IPS-NIHi7 (cell line): ENCODE data around the gene NPIPB2.
"Not testable (repeated sequence)": the region's sequence is repeated elsewhere in the genome, so short reads cannot be mapped to it uniquely, and the experiment has no call there.

ENCODE experiments used
- DNase-seq: peaks from one replicate; pipeline ENCODE4 v3.0.0; 2012; ENCODE audit warnings: mixed read lengths; ENCODE audit errors: extremely low spot score

The NPIPB2 gene

DNA sequence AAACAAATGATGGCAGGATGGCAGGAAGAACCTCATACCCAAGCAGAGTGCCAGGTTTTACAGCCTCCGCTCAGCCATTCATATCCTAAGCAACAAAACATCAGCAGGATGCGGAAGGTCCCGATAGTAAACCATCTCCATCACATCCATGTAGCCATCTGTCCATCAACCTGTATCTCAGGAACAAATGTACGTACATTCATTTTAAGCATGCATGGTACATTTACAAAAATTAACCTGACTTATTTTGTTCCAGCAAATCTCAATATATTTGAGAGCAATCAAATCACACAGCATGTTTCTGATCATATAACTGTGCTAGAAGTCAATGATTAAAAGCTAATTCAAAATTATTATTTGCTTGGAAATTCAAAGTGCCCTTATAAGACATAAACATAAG lies at the start of gene NPIPB2:
TSS of gene NPIPB2 (minus strand) at position 101 of the 400 bp plus-strand sequence. CDS start at position 101, 0 bp downstream.
- DNase-seq, result not testable (repeated sequence)

DNA sequence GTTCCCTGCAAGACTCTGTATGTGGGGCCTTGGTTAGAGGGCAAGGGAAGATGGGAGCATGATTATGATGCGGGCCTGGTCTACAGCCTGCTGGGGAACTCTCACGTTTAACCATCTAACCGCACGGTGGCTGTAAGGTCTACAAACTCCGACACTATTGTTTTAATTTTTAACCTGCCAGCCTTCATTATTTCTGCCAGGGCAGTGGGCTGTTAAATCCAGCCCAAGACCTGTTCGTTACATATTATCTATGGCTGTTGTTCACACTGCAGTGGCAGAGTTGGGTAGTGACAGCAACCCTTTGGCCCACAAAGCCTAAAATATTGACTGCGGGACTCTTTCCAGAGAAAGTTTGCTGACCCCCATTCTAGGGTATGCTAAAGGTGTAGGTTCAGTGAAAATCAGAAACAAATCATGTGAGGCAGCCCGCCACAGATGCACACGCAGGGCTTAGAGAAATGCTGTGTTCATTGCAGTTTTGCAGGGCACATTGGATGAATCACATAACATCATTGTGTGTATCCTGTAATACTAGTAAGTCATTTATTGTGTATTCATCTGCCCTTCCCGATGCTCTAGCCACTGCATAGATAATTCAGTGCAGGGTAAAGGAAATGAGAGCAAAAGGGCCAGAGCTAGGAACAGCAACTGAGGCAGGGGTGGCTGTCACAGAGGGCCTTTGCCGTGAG lies 49.0 kb upstream of the NPIPB2 start:
- DNase-seq, result no peak

DNA sequence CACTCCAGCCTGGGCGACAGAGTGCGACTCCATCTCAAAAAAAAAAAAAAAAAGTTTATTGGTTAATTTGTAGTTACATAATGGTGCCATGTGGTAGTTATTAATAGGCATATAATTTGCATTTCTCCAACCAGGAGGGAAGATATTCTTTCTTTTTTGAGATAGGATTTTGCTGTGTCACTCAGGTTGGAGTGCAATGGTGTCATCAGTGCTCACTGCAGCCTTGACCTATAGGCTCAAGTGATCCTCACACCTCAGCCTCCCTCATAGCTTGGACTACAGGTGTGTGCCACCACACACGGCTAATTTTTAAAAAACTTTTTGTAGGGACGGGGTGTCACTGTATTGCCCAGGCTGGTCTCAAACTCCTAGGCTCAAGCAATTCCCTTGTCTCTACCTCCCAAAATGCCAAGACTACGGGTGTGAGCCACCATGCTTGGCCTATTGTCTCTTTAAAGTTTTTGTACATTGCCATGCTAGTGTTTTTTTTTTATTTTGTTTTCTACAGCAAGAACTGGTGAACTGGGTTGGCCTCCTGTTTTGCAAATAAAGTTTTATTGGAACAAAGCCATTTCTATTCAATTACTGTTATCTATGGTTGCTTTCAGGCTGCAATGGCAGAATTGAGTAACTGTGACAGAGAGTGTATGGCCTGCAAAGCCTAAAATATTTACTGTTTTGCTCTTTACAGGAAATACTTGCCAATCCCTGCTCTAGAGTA lies 46.6 kb upstream of the NPIPB2 start:
- DNase-seq, result no peak

DNA sequence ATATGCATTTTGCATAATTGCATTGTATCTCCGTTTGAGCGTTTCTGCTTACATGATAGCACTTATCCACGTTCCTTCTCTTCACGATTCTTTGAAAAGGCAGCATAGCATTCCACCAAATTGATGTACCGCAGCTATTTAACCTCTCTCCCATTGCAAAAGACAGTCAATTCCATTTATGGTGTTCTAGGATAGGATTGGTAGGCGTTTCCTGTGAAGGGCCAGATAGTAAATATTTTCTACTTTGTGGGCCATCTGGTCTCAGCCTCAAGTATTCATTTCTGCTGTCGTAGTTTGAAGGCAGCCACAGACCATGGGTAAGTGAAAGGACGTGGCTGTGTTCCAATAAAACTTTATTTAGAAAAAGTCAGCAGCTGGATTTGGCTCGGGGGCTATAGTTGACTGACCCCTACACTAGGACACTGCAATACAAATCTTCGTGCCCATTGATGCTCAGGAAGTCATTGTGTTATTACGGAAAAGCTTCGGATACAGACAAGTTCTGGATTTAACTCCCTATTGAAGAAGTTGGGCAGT lies 44.7 kb upstream of the NPIPB2 start:
- no peak for DNase-seq

DNA sequence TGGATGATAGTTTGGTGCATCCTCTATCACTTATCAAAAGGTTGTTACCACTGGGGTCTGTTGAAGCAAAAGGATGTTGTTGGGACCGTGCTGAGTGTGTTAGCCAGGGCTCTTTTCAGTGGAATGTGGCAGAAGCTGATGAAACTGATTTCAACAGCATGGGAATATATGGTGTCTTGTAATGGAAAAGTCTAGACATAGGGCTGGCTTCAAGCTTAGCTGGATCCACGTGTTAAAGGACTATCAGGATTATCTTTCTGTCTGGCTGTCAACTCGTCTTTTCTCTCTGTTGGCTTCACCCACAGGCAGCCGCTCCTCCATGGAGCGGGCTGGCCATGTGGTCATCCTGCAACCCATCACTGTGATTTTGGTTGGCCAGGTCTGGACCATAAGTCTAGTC lies 43.4 kb upstream of the NPIPB2 start:
- DNase-seq, result no peak

DNA sequence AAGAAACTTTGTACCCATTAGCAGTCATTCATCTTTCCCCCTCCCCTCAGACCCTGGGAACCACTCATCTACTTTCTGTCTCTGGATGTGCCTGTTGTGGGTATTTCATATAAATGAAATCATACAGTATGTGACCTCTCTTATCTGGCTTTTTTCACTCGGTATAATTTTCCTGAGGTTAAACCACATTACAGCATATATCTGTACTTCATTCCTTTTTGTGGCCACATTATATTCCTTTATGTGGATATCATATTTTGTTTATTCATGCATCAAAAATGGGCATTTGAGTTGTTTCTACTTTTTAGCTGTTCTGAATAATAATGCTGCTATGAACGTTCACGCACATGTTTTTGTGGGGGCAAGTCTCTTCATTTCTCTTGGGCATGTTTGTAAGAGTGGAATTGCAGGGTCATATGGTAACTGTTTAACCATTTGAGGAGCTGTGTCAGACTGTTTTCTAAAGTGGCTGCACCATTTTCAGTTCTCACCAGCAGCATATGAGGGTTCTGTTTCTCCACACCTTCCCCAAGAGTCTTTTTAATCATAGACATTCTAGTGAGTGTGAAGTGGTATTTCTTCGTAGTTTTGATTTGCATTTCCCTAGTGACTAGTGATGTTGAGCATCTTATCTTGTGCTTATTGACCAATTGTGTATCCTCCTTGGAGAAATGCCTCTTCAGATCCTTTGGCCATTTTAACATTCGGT lies 38.4 kb upstream of the NPIPB2 start:
- DNase-seq, result no peak

DNA sequence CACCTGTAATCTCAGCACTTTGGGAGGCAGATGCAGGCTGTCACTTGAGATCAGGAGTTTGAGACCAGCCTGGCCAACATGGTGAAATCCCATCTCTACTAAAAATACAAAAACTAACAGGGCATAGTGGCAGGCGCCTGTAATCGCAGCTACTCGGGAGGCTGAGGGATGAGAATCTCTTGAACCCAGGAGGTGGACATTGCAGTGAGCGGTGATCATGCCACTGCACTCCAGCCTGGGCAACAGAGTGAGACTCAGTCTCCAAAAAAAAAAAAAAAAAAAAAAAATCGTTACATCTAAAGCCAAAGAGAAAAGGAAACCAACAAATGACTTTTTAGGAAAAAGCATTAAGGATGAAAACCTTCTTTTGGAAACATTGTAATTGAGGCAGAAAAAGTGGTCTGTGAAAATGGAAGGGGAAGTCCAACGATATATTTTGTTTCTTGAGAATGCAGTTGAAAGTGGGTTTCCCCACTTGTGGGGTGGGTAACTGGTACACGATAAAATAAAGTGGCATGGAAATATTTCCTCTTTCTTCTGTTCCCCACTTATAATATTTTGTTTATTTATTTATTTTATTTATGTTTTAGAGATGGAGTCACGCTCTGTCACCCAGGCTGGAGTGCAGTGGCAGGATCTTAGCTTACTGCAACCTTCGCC lies 37.3 kb upstream of the NPIPB2 start:
- DNase-seq, result no peak

DNA sequence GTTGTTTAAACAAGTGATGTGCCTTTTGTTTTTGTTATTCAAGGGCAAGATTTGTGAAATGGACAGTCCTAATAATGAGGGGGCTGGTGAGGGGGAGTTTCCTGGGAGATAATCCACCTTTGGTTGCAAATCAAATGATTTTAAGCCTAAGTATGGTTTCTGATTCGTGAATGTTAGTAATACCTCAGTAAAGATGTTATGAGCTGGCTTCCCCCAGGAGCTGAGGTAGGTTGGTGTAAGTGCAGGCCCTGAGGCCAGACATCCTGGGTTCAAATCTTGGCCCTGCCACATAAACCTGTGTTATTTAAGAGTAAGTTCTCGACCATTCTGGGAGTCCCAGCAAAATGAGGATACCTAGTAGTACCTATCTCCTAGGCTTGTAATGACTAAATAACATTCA lies 36.2 kb upstream of the NPIPB2 start:
- no peak for DNase-seq

DNA sequence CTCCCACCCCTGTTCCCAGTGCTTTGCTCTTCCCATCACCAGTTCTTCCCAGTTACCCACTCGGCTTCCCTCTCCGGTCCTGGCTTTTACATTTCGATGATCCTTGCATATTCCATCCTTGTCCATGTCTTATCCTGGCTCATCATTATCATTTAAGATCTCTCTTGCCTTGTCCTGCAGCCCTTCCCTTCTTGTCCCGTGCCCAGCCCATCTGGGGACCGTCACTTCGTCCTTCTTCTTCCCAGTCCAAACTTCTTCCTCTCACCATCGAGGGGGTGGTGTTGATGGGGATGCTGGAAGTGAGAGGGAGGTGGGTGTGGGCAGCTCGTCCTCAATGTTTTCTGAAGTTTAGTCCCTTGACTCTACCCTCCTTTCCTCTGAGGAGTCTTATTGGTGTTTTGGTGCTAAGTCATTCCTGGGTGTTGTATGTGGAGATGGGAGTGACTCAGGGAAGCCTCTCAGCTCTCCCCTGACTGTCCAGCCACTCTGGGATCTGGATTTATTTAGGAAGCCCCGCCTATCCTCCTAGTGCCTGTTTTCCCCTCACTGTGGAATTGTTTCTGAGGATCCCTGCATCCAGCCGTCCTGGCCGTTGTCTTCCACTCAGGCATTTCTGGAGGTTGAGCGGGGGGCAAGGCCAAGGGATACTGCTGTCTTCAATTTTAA lies 35.7 kb upstream of the NPIPB2 start:
- DNase-seq, result no peak

DNA sequence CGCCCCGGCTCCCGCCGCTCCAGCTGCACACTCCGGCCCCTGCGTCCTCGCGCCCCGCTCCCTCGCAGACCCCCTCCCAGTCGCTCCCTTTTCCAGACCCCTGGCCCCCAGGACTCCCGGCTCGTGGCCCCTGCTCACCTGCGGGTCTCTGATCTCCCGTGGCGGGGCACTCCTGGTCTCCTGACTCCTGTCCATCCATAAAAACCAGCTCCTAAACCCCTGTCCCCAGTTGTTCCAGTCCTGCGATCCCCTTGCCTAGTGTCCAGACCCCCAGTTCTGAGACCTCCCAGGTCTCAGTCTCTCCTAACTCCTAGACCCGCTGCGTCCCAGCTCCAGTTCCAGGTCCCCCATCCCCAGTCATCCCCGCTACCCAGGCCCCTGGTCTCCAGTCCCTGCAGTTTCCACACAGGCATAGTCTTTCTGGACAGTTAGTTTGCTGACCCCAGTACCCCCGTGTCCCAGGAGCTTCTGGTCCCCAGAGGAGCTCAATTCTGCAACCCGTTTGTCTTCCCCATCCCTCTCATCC lies 35.1 kb upstream of the NPIPB2 start:
- DNase-seq, result no peak

DNA sequence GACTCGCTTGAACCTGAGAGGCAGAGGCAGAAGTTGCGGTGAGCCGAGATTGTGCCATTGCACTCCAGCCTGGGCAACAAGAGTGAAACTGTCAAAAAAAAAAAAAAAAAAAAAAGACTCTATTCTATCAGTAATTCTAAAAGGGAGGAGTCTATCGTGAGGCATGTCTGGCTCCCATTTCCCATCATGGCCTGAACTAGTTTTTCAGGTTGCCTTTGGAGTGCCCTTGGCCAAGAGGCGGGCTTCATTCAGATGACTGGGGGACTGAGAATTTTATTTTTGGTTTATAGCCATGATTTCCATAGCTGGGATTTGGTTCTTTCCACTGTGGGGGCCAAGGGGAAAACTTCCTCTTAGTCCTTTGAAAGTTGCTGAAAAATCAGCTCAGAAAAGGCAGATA lies 31.2 kb upstream of the NPIPB2 start:
- DNase-seq, result no peak

DNA sequence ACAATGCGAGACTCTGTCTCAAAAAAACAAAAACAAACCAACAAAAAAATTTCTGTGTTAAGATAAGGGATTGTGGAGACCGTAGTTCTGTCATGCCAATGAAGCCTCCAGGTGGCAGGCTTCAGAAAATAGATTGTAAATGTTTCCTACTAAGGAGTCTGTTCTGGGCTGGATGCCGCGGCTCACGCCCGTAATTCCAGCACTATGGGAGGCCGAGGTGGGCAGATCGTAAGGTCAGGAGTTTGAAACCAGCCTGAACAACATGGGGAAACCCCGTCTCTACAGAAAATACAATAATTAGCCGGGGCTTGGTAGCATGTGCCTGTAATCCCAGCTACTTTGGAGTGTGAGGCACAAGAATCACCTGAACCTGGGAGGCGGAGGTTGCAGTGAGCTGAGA lies 30.3 kb upstream of the NPIPB2 start:
- no peak for DNase-seq

DNA sequence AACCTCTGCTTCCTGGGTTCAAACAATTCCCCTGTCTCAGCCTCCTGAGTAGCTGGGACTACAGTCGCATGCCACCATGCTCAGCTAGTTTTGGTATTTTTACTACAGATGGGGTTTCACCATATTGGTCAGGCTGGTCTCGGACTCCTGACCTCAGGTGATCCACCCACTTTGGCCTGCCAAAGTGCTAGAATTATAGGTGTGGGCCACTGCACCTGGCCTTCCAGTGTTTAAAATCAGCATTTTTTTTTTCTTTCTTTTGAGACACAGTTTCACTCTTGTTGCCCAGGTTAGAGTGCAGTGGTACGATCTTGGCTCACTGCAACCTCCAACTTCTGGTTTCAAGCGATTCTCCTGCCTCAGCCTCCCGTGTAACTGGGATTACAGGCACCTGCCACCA lies 28.4 kb upstream of the NPIPB2 start:
- DNase-seq, result not testable (repeated sequence)

DNA sequence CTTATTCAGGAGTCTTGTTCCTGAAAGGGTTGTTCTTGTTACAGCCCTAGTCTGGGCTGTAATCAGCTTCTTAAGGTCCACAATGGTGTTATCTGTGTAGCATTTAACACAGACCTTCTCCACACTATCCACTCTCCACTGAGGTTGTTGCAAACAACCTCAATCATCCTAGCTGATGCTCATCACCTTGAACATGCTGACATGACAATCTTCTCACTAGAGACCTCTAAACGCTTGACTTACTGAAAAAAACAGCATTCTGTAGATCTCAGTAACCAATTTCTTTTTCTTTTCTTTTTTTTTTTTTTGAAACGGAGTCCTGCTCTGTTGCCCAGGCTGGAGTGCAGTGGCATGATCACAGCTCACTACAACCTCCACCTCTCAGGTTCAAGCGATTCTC lies 26.7 kb upstream of the NPIPB2 start:
- DNase-seq, result no peak

DNA sequence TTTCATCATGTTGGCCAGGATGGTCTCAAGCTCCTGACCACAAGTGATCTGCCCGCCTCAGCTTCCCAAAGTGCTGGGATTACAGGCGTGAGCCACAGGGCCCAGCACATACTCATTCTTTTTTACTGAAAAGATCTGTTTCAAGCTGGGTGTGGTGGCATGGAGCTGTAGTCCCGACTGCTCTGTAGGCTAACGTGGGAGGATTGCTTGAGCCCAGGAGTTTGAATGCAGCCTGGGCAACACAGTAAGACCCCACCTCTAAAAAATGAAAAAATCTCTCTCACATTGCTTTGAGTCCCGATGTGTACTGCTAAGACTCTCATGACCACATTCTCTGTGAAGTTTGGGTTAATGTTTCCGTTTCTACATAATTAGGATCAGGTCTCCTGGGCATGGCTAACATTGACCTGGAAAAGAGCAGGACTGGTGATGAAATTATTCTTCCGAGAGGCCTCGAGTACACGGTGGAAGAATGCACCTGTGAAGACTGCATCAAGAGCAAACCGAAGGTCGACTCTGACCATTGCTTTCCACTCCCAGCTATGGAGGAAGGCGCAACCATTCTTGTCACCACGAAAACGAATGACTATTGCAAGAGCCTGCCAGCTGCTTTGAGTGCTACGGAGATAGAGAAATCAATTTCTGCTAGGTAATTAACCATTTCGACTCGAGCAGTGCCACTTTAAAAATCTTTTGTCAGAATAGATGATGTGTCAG lies 25.5 kb upstream of the NPIPB2 start:
- no peak for DNase-seq

DNA sequence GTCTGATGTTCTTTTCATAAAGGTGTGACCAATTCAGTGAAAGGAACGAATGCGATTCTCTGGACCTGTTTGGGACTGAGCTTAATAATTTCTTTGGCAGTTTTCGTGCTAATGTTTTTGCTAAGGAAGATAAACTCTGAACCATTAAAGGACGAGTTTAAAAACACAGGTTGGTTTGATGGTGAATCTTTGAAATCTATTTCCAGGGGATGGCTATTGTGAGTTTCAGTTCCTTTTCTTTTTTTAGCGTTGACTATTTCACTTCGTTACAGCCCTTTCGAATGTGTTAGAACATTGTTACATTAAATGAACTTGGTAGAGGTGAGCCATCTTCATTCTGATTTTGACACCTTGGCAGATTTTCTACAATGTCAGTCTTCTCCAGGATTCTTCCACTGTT lies 24.3 kb upstream of the NPIPB2 start:
- DNase-seq, result no peak

DNA sequence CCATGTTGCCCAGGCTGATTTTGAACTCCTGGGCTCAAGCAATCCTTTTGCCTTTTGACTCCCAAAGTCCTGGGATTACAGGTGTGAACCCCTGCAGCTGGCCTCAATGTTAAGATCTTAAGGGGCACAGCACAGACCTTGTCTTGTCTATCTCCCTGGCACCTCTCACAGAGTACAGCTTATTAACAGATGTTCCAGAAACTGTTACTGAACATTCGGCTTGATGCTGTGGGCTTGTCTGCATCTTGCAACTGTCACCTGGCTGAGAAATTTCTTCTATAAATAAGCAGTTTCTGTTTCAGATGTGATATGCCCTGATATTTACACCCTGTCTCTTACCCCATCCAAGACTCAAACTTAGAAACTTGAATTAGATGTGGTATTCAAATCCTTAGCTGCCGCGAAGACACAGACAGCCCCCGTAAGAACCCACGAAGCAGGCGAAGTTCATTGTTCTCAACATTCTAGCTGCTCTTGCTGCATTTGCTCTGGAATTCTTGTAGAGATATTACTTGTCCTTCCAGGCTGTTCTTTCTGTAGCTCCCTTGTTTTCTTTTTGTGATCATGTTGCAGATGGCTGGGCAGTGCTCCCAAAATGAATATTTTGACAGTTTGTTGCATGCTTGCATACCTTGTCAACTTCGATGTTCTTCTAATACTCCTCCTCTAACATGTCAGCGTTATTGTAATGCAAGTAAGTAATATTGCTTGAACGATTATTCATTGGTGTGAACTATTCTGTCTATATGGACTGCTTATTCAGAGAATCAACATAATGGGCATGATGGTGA lies 23.1 kb upstream of the NPIPB2 start, which contains the start of gene TNFRSF17:
TSS of gene TNFRSF17 (plus strand) at position 450 of the 791 bp plus-strand sequence. CDS start at position 565, 115 bp downstream.
- no peak for DNase-seq

DNA sequence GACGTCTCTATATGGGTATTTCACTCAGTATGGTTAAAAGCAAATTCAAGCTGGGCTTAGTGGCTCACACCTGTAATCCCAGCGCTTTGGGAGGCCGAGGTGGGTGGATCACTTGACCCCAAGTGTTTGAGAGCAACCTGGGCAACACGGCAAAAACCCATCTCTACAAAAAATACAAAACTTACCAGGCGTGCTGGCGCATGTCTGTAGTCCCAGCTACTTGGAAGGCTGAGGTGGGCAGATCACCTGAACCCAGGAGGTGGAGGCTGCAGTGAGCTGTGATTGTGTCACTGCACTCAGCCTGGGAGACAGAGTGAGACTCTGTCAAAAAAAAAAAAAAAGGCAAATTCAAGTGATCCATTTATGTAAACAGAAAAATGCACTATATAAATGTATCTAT lies 21.9 kb upstream of the NPIPB2 start:
- DNase-seq, result no peak

DNA sequence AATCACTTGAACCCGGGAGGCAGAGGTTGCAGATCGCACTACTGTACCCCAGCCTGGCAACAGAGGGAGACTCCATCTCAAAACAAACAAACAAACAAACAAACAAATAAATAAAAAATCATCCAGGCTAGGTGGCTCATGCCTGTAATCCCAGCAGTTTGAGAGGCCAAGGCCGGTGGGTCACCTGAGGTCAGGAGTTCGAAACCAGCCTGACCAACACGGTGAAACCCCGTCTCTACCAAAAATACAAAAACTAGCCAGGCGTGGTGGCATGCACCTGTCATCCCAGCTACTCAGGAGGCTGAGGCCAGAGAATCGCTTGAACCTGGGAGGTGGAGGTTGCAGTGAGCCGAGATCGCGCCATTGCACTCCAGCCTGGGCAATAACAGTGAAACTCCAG lies 21.1 kb upstream of the NPIPB2 start:
- not testable (repeated sequence) for DNase-seq

DNA sequence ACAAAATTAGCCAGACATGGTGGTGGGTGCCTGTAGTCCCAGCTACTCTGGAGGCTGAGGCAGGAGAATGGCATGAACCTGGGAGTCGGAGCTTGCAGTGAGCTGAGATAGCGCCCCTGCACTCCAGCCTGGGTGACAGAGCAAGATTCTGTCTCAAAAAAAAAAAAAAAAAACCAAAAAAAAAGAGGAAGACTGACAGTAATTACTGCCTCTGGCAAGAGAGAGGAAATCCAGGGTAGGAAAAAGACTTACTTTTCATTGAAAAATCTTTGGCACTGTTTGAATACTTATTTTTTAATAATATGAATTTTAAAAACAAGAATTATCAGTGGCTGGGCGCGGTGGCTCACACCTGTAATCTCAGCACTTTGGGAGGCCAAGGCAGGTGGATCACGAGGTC lies 20.6 kb upstream of the NPIPB2 start:
- not testable (repeated sequence) for DNase-seq
